HepG2 (cell line): ENCODE data around the gene FGD5. TPM values are rescaled to one million over a fixed set of nuclear protein-coding genes. Genes with fewer than 3 reads are reported as not detected.

ENCODE experiments used
- ATAC-seq: fragments of 200-7000 bp; cut with Tn5 transposase; 3 replicates; pipeline ENCODE4 v1.9.1; 2020; ENCODE audit warnings: mild to moderate bottlenecking, moderate library complexity
- BruUV-seq: library from RNA; stranded (reverse); fragments of 400-500 nt; replicated peaks from 2 replicates; lab custom pipeline; 2021; lab: Mats Ljungman, UMichigan
- CTCF ChIA-PET: fragments of 300-600 bp; formaldehyde crosslinking; extraction: SDS; loops from one replicate; lab custom pipeline; 2021; ENCODE audit warnings: low total read pairs, inconsistent platforms, low intra/inter-chr PET ratio; lab: Yijun Ruan, JAX
- POLR2A ChIA-PET: fragments of 350-600 bp; sonication (Branson Sonifier 250); formaldehyde crosslinking; loops from one replicate; lab custom pipeline; 2020; ENCODE audit warnings: antibody characterized with exemption, inconsistent platforms; lab: Yijun Ruan, JAX
- DNase-seq: peaks from one replicate; pipeline ENCODE4 v3.0.0-alpha.2; 2015; ENCODE audit warnings: low spot score
- FAIRE-seq: peaks from 3 replicates; lab custom pipeline; 2011; peaks lifted over from hg19 to GRCh38; lab: Jason Lieb, UNC
- H2AFZ ChIP-seq: one replicate; pipeline ENCODE4 v1.6.1; 2011; ENCODE audit warnings: low read length, inconsistent platforms
- H3K27ac ChIP-seq: fragments of 300-600 bp; 3 replicates; pipeline ENCODE4 v1.8.0; 2011; ENCODE audit warnings: mixed run types, mild to moderate bottlenecking, mixed read lengths, low read length, inconsistent platforms; ENCODE audit not compliant: insufficient read depth; ENCODE audit errors: extremely low read length
- H3K27me3 ChIP-seq, 2 experiments: fragments of 200-600 bp in 1 of 2; 2 replicates in 1 of 2; 3 replicates in 1 of 2; pipeline versions ENCODE4 v1.6.0 to v1.8.0; 2011; ENCODE audit warnings: low read length in 2 of 2, mild to moderate bottlenecking in 2 of 2, moderate library complexity in 2 of 2, inconsistent platforms in 1 of 2; ENCODE audit not compliant: insufficient read depth in 2 of 2, control insufficient read depth in 1 of 2
- H3K36me3 ChIP-seq, 2 experiments: fragments of 200-600 bp in 1 of 2; replicated peaks in 1 of 2; 2 replicates in 1 of 2; 3 replicates in 1 of 2; pipeline versions ENCODE4 v1.5.1 to v1.8.0; 2011; ENCODE audit warnings: low read length in 2 of 2, inconsistent platforms in 1 of 2; ENCODE audit not compliant: insufficient read depth in 2 of 2, control insufficient read depth in 1 of 2
- H3K4me1 ChIP-seq: 2 replicates; pipeline ENCODE4 v1.5.1; 2012; ENCODE audit warnings: low read length, inconsistent platforms; ENCODE audit not compliant: insufficient read depth
- H3K4me2 ChIP-seq: 2 replicates; pipeline ENCODE4 v1.6.0; 2011; ENCODE audit warnings: low read depth, low read length, inconsistent platforms
- H3K4me3 ChIP-seq, 3 experiments: fragments of 200-600 bp in 1 of 3; sonication (generic), shearing (Covaris generic) in 1 of 3; replicated peaks in 1 of 3; 2 replicates each; pipeline ENCODE4 v1.5.1; 2011 to 2016; ENCODE audit warnings: low read length in 3 of 3, inconsistent platforms in 2 of 3, low read depth in 2 of 3, mild to moderate bottlenecking in 2 of 3, control low read depth in 1 of 3, mixed read lengths in 1 of 3; ENCODE audit not compliant: insufficient read depth in 1 of 3
- H3K79me2 ChIP-seq: one replicate; pipeline ENCODE4 v1.6.1; 2011; ENCODE audit warnings: low read length, inconsistent platforms; ENCODE audit not compliant: insufficient read depth
- H3K9ac ChIP-seq: 2 replicates; pipeline ENCODE4 v1.6.0; 2011; ENCODE audit warnings: mild to moderate bottlenecking, low read depth, low read length, inconsistent platforms; ENCODE audit not compliant: insufficient read depth
- H3K9me3 ChIP-seq: 2 replicates; pipeline ENCODE4 v1.5.1; 2012; ENCODE audit warnings: mild to moderate bottlenecking, low read length
- H4K20me1 ChIP-seq: 2 replicates; pipeline ENCODE4 v1.6.0; 2011; ENCODE audit warnings: inconsistent platforms, mild to moderate bottlenecking, low read length, moderate library complexity; ENCODE audit not compliant: insufficient read depth
- GATAD2A ChIP-seq: IDR thresholded peaks from 2 replicates; pipeline ENCODE4 v1.6.1; 2016
- HDAC6 ChIP-seq: fragments of 200-600 bp; sonication (generic); IDR thresholded peaks from 2 replicates; pipeline ENCODE4 v1.7.0; 2017; ENCODE audit warnings: mild to moderate bottlenecking, antibody characterized with exemption, low read length, low read depth
- HNRNPK ChIP-seq: fragments of 200-400 bp; formaldehyde crosslinking; IDR thresholded peaks from 2 replicates; pipeline ENCODE4 v1.6.1; 2018; ENCODE audit warnings: low read length, low read depth, moderate library complexity, mild to moderate bottlenecking; ENCODE audit not compliant: poor library complexity, severe bottlenecking
- JDP2 ChIP-seq: sonication (generic); formaldehyde crosslinking; IDR thresholded peaks from 2 replicates; pipeline ENCODE4 v1.8.1; 2022; ENCODE audit warnings: missing genetic modification reagents, borderline replicate concordance
- MTF2 ChIP-seq: sonication (generic); formaldehyde crosslinking; IDR thresholded peaks from 2 replicates; pipeline ENCODE4 v1.5.0; 2020; ENCODE audit warnings: missing genetic modification reagents, borderline replicate concordance
- NR2F2 ChIP-seq: IDR thresholded peaks from 2 replicates; pipeline ENCODE4 v1.6.1; 2012; ENCODE audit warnings: low read depth, inconsistent platforms, borderline replicate concordance
- PHF8 ChIP-seq: sonication (generic); formaldehyde crosslinking; IDR thresholded peaks from 2 replicates; pipeline ENCODE4 v1.5.0; 2020; ENCODE audit warnings: missing genetic modification reagents
- POLR2A ChIP-seq, 2 experiments: IDR thresholded peaks; 2 replicates each; pipeline ENCODE4 v1.6.1; 2011; ENCODE audit warnings: low read depth in 2 of 2, low read length in 2 of 2, mild to moderate bottlenecking in 1 of 2, moderate library complexity in 1 of 2; ENCODE audit not compliant: insufficient read depth in 1 of 2
- POLR2AphosphoS5 ChIP-seq: IDR thresholded peaks from 2 replicates; pipeline ENCODE4 v1.6.1; 2012; ENCODE audit warnings: low read depth, low read length
- SAP130 ChIP-seq: IDR thresholded peaks from 2 replicates; pipeline ENCODE4 v1.6.1; 2016; ENCODE audit warnings: low read depth
- SMAD1 ChIP-seq: sonication (generic); formaldehyde crosslinking; IDR thresholded peaks from 2 replicates; pipeline ENCODE4 v1.4.0; 2020; ENCODE audit warnings: missing genetic modification reagents, low read depth, mild to moderate bottlenecking, borderline replicate concordance
- SNAI1 ChIP-seq: sonication (generic); formaldehyde crosslinking; IDR thresholded peaks from 2 replicates; pipeline ENCODE4 v1.5.0; 2020; ENCODE audit warnings: mild to moderate bottlenecking, missing genetic modification reagents, borderline replicate concordance
- YY1 ChIP-seq: IDR thresholded peaks from 2 replicates; pipeline ENCODE4 v1.6.1; 2011; ENCODE audit warnings: low read length, low read depth, moderate library complexity, mild to moderate bottlenecking; ENCODE audit not compliant: insufficient read depth, insufficient replicate concordance
- ZNF20 ChIP-seq: sonication (generic); formaldehyde crosslinking; IDR thresholded peaks from 2 replicates; pipeline ENCODE4 v1.4.0; 2020; ENCODE audit warnings: mild to moderate bottlenecking, moderate library complexity, missing genetic modification reagents
- ZNF292 ChIP-seq: sonication (generic); formaldehyde crosslinking; IDR thresholded peaks from 2 replicates; pipeline ENCODE4 v1.8.1; 2022; ENCODE audit warnings: mild to moderate bottlenecking, low read depth, missing genetic modification reagents, borderline replicate concordance
- ZNF335 ChIP-seq: sonication (generic); formaldehyde crosslinking; IDR thresholded peaks from 2 replicates; pipeline ENCODE4 v1.4.0; 2020; ENCODE audit warnings: missing genetic modification reagents
- ZNF629 ChIP-seq: sonication (generic); formaldehyde crosslinking; conservative IDR thresholded peaks from 2 replicates; pipeline ENCODE4 v1.5.0; 2020; ENCODE audit warnings: missing genetic modification reagents
- ZNF7 ChIP-seq: IDR thresholded peaks from 2 replicates; pipeline ENCODE4 v1.6.1; 2016; ENCODE audit warnings: missing biosample characterization, missing genetic modification reagents
- ZNF75D ChIP-seq: sonication (generic); formaldehyde crosslinking; IDR thresholded peaks from 2 replicates; pipeline ENCODE4 v1.8.1; 2023; ENCODE audit warnings: missing genetic modification reagents, mild to moderate bottlenecking, borderline replicate concordance
- WGBS: methylation state at CpG from one replicate; pipeline ENCODE4 v1.1.6; 2017; ENCODE audit warnings: low lambda C conversion rate; 5-methylcytosine and 5-hydroxymethylcytosine counted together
- in situ Hi-C: cut with HindIII; loops from 2 replicates; pipeline ENCODE4 v1.10.0; 2017; ENCODE audit warnings: low pct_unique_long_range_greater_than_20kb; ENCODE audit not compliant: extremely low pct_ligation_motif_present
- intact Hi-C: fragments of 100-400 bp; cut with micrococcal nuclease; formaldehyde crosslinking; loops from one replicate; pipeline ENCODE4 v1.10.0; 2022; ENCODE audit not compliant: unreplicated experiment
- polyA plus RNA-seq, 8 experiments: library from polyadenylated mRNA; depleted of rRNA in 3 of 8; stranded (reverse) in 7 of 8; unstranded in 1 of 8; fragments of >200 nt; fragmentation: Illumina TruSeq in 4 of 8; extraction: Trizol in 4 of 8; gene quantifications; 2 replicates each; pipeline versions ENCODE4 v1.2.1 to v1.2.3, GENCODE V29; 2011 to 2016; ENCODE audit warnings: low read depth in 4 of 8, missing spikeins in 1 of 8, mixed read lengths in 1 of 8; ENCODE audit not compliant: insufficient read depth in 1 of 8
- total RNA-seq, 5 experiments: library from RNA; depleted of rRNA; stranded (reverse); fragments of >200 nt; fragmentation: Illumina TruSeq; extraction: Trizol; gene quantifications; 2 replicates each; pipeline ENCODE4 v1.2.3, GENCODE V29; 2016; ENCODE audit warnings: low read depth in 1 of 5
- TF ChIP-seq, protein P1 (sequence below): sonication (generic); formaldehyde crosslinking; IDR thresholded peaks from 2 replicates; pipeline ENCODE4 v1.4.0; 2020; ENCODE audit warnings: mild to moderate bottlenecking, missing genetic modification reagents
- TF ChIP-seq, protein P2 (sequence below): sonication (generic); formaldehyde crosslinking; IDR thresholded peaks from 2 replicates; pipeline ENCODE4 v1.8.1; 2023; ENCODE audit warnings: mild to moderate bottlenecking, missing genetic modification reagents, borderline replicate concordance
- TF ChIP-seq, protein P3 (sequence below): sonication (generic); formaldehyde crosslinking; IDR thresholded peaks from 2 replicates; pipeline ENCODE4 v1.5.0; 2020; ENCODE audit warnings: mild to moderate bottlenecking, missing genetic modification reagents, borderline replicate concordance

FGD5 gene
- total and polyA plus RNA-seq, 2 of the 13 experiments (the other 11 are each of a cell fraction or from before 2014, with no cell fraction given): 0.17 TPM; not detected in 1

- BruUV-seq: no TSS peak
- Histone ChIP-seq H3K4me2 (peak overlapping the region; percentile 97), H3K9me3 (no peaks in the 10 kb centered on the region), H3K27ac (peak overlapping the region; percentile 67), H3K36me3 (peaks cover 4 to 28% of the 10 kb centered on the region in 2 experiments; a peak in 4 of 5 replicates), H3K9ac (peak overlapping the region; percentile 78), H3K4me1 (peaks cover 44% of the 10 kb centered on the region), H3K79me2 (peaks cover 68% of the 10 kb centered on the region), H3K4me3 (peak overlapping the region; percentile 60 to 80 (median 78)), H3K27me3 (no peaks in the 10 kb centered on the region), H4K20me1 (peaks cover 9% of the 10 kb centered on the region), H2AFZ (no peak overlapping the region)
- in situ Hi-C loops: no loop called here
- ATAC-seq (no peak), FAIRE-seq (no peak), DNase-seq (no peak)
- ChIA-PET POLR2A (interaction anchor here (0.6 to 1.1 kb wide), 5 partner anchors 12 to 297 kb away, joined by 3 to 6 read pairs (median 3); partner anchors contain the start of genes CCDC174, MRPS25 and RBSN), CTCF (no interaction called here)
- 22% methylated on average over 10 of the region's 26 CpGs for WGBS
- intact Hi-C loops: loop anchor here (10.0 kb wide), 1 partner anchor 256 kb away; the partner anchor contains the start of gene CAPN7
- TF ChIP-seq ZNF7 (CRISPR knock-in tag) (no peak), JDP2 (CRISPR knock-in tag) (no peak), MTF2 (CRISPR knock-in tag) (no peak), GATAD2A (CRISPR knock-in tag) (no peak), SNAI1 (CRISPR knock-in tag) (0 out of 2 replicates have a peak, but pooled peaks have one; percentile 49), ZNF335 (peak; percentile 4; the same call in 1 of the 2 replicates), SMAD1 (CRISPR knock-in tag) (no peak), ZNF629 (CRISPR knock-in tag) (peak; percentile 42; the same call in 1 of the 2 replicates), PHF8 (CRISPR knock-in tag) (peak; percentile 7; the same call in 1 of the 2 replicates), ZNF20 (CRISPR knock-in tag) (no peak; the same call in 1 of the 2 replicates), NR2F2 (0 out of 2 replicates have a peak, but pooled peaks have one; percentile 28), POLR2A (IDR thresholded peaks at IDR 0.05; ENCODE audit: insufficient read depth in 1 of 2, low read depth in 2 of 2, low read length in 2 of 2) (peak in 1 of 2 experiments; percentile 38; a peak in 2 of 4 replicates), POLR2AphosphoS5 (peak; percentile 36; the same call in 1 of the 2 replicates), HNRNPK (no peak), ZNF292 (CRISPR knock-in tag) (no peak), HDAC6 (no peak), ZNF75D (CRISPR knock-in tag) (no peak), SAP130 (CRISPR knock-in tag) (peak; percentile 9; the same call in 1 of the 2 replicates), YY1 (no peak)
- TF ChIP-seq, protein P1, sequence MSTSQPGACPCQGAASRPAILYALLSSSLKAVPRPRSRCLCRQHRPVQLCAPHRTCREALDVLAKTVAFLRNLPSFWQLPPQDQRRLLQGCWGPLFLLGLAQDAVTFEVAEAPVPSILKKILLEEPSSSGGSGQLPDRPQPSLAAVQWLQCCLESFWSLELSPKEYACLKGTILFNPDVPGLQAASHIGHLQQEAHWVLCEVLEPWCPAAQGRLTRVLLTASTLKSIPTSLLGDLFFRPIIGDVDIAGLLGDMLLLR (CRISPR knock-in tag): no peak
- TF ChIP-seq, protein P2, sequence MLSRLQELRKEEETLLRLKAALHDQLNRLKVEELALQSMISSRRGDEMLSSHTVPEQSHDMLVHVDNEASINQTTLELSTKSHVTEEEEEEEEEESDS (CRISPR knock-in tag): no peak
- TF ChIP-seq, protein P3, sequence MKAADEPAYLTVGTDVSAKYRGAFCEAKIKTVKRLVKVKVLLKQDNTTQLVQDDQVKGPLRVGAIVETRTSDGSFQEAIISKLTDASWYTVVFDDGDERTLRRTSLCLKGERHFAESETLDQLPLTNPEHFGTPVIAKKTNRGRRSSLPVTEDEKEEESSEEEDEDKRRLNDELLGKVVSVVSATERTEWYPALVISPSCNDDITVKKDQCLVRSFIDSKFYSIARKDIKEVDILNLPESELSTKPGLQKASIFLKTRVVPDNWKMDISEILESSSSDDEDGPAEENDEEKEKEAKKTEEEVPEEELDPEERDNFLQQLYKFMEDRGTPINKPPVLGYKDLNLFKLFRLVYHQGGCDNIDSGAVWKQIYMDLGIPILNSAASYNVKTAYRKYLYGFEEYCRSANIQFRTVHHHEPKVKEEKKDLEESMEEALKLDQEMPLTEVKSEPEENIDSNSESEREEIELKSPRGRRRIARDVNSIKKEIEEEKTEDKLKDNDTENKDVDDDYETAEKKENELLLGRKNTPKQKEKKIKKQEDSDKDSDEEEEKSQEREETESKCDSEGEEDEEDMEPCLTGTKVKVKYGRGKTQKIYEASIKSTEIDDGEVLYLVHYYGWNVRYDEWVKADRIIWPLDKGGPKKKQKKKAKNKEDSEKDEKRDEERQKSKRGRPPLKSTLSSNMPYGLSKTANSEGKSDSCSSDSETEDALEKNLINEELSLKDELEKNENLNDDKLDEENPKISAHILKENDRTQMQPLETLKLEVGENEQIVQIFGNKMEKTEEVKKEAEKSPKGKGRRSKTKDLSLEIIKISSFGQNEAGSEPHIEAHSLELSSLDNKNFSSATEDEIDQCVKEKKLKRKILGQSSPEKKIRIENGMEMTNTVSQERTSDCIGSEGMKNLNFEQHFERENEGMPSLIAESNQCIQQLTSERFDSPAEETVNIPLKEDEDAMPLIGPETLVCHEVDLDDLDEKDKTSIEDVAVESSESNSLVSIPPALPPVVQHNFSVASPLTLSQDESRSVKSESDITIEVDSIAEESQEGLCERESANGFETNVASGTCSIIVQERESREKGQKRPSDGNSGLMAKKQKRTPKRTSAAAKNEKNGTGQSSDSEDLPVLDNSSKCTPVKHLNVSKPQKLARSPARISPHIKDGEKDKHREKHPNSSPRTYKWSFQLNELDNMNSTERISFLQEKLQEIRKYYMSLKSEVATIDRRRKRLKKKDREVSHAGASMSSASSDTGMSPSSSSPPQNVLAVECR: peak; percentile 45; the same call in 1 of the 2 replicates
These were observed 129.9 kb downstream of the FGD5 start for GRCh38 chr3:14948609-14949038.
